ENCODE measurements around the gene NECTIN2.

DNA sequence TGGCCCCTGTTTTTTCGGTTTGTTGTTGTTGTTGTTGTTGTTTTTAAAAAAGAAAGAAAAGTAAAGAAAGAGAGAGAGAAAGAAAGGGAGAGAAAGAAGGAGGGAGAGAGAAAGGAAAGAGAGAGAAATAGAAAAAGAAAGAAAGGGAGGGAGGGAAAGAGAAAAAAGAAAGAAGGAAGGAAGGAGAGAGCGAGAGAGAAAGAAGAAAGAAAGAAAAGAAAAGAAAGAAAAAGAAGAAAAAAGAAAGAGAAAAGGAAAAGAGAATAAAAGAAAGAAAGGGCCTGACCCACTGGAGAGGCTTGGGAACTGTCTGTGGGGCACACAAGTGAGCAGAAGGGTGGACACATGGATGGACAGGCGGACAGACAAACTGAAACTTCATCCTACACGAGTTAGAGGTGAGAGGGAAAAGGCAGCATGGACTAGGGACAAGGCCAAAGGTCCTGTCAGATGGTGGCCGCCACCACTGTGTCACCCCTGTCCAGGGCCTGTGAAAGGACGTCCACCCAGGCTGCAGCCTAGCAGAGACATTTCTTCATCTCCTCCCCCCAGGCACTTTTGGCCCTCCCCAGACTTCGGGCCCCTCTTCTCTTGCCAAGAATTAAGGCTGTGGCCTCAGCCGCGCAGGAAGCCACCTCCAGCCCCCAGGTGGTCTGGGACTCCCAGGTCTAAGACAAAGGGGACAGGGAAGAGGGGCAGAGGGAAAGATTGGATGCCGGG, 46.3 kb upstream of the NECTIN2 start:
- no peak for TF ChIP-seq CTCF (IDR thresholded peaks at IDR 0.05)
- TF ChIP-seq REST (IDR thresholded peaks at IDR 0.05; ENCODE audit: insufficient read depth in 1 of 2, low read depth in 2 of 2, low read length in 1 of 2) = no peak
- no peak for TF ChIP-seq TCF7L2 (IDR thresholded peaks at IDR 0.05; ENCODE audit: low read depth, low read length)
- TF ChIP-seq POLR2AphosphoS5 (IDR thresholded peaks at IDR 0.05; ENCODE audit: low read depth, low read length) = no peak
